GM18517 (cell line): ENCODE results near the gene KCNMA1.

Source experiments
- ATAC-seq: cut with Tn5 transposase; IDR thresholded peaks from one replicate; pipeline ENCODE4 v1.9.1; 2021; ENCODE audit warnings: mild to moderate bottlenecking, moderate library complexity; ENCODE audit not compliant: unreplicated experiment

KCNMA1 gene

GRCh38 chr10:77635402-77636227 lies 2.0 kb downstream of the KCNMA1 start:
- no peak for ATAC-seq

GRCh38 chr10:77634939-77635338 lies 2.7 kb downstream of the KCNMA1 start:
- no peak for ATAC-seq

GRCh38 chr10:77633376-77633775 lies 4.2 kb downstream of the KCNMA1 start:
- no peak for ATAC-seq

- no peak for ATAC-seq
Measured at GRCh38 chr10:77631241-77631640, 6.4 kb downstream of the KCNMA1 start.

GRCh38 chr10:77630507-77630848 lies 7.1 kb downstream of the KCNMA1 start:
- ATAC-seq: no peak

- no peak for ATAC-seq
Measured at GRCh38 chr10:77629775-77630506, 7.7 kb downstream of the KCNMA1 start.

GRCh38 chr10:77628906-77629730 lies 8.5 kb downstream of the KCNMA1 start:
- ATAC-seq: no peak

- no peak for ATAC-seq
Measured at GRCh38 chr10:77626266-77626935, 11.2 kb downstream of the KCNMA1 start.

GRCh38 chr10:77625379-77625778 lies 12.2 kb downstream of the KCNMA1 start:
- no peak for ATAC-seq

- no peak for ATAC-seq
Measured at GRCh38 chr10:77622889-77623291, 14.7 kb downstream of the KCNMA1 start.

GRCh38 chr10:77620731-77621130 lies 16.9 kb downstream of the KCNMA1 start:
- ATAC-seq: no peak

GRCh38 chr10:77619964-77620703 lies 17.5 kb downstream of the KCNMA1 start:
- no peak for ATAC-seq

GRCh38 chr10:77618117-77618516 lies 19.5 kb downstream of the KCNMA1 start:
- ATAC-seq: no peak

- no peak for ATAC-seq
Measured at GRCh38 chr10:77616766-77617165, 20.8 kb downstream of the KCNMA1 start.

- no peak for ATAC-seq
Measured at GRCh38 chr10:77614778-77615625, 22.6 kb downstream of the KCNMA1 start.

- ATAC-seq: no peak
Measured at GRCh38 chr10:77613476-77614130, 24.0 kb downstream of the KCNMA1 start.

GRCh38 chr10:77611670-77612069 lies 25.9 kb downstream of the KCNMA1 start:
- ATAC-seq: no peak

- no peak for ATAC-seq
Measured at GRCh38 chr10:77611221-77611620, 26.4 kb downstream of the KCNMA1 start.

- ATAC-seq: no peak
Measured at GRCh38 chr10:77609781-77610272, 27.8 kb downstream of the KCNMA1 start.
